Right ventricle myocardium inferior (tissue), 1 donor: Measurements from ENCODE around the gene DZIP3. TPM values are rescaled to one million over a fixed set of nuclear protein-coding genes. Genes with fewer than 3 reads are reported as not detected.

ENCODE experiments used
- total RNA-seq: library from RNA; stranded (reverse); fragmentation: NEBNext Ultra II Directional; extraction: Animal tissue kit (Norgen Biotek cat#: 25700); gene quantifications from one replicate; pipeline ENCODE4 v1.2.1, GENCODE V29; 2021
- donor health status: DM: no; HTN: yes; CAD: no; lungs with severe emphysema.

DZIP3 gene
- total RNA-seq, 1 donor from 2014 or later, result 15.4 TPM

Other genes with a start within 250 kb of the DZIP3 start
- 0.19 TPM for gene MYH15, start 79.1 kb upstream of the DZIP3 start, total RNA-seq
- gene CIP2A, start 284 bp upstream of the DZIP3 start, total RNA-seq, result 1.1 TPM
- gene RETNLB, start 167.7 kb downstream of the DZIP3 start, total RNA-seq, result not detected
- not detected for gene TRAT1, start 233.1 kb downstream of the DZIP3 start, total RNA-seq